HepG2 (cell line): ENCODE data around the gene HLCS. TPM values are rescaled to one million over a fixed set of nuclear protein-coding genes. Genes with fewer than 3 reads are reported as not detected.

Experiments used
- GLI4 ChIP-seq: sonication (generic); formaldehyde crosslinking; IDR thresholded peaks from 2 replicates; pipeline ENCODE4 v1.5.1; 2020; ENCODE audit warnings: missing genetic modification reagents, mild to moderate bottlenecking, moderate library complexity, borderline replicate concordance
- KDM6A ChIP-seq: IDR thresholded peaks from 2 replicates; pipeline ENCODE4 v1.6.1; 2016; ENCODE audit warnings: low read depth
- KLF13 ChIP-seq: sonication (generic); formaldehyde crosslinking; IDR thresholded peaks from 2 replicates; pipeline ENCODE4 v1.4.0; 2020; ENCODE audit warnings: mild to moderate bottlenecking, missing genetic modification reagents
- KMT2A ChIP-seq: sonication (generic); formaldehyde crosslinking; IDR thresholded peaks from 2 replicates; pipeline ENCODE4 v1.4.0; 2020; ENCODE audit warnings: missing genetic modification reagents
- PHF5A ChIP-seq: IDR thresholded peaks from one replicate; pipeline ENCODE4 v1.6.1; 2018; ENCODE audit warnings: low read depth, missing genetic modification reagents; ENCODE audit not compliant: unreplicated experiment
- SIN3B ChIP-seq: fragments of 150-350 bp; IDR thresholded peaks from 2 replicates; pipeline ENCODE4 v1.6.1; 2014; ENCODE audit warnings: low read length
- SMAD3 ChIP-seq: sonication (generic); formaldehyde crosslinking; IDR thresholded peaks from 2 replicates; pipeline ENCODE4 v1.4.0; 2020; ENCODE audit warnings: missing genetic modification reagents
- U2AF1 ChIP-seq: fragments of 200-400 bp; formaldehyde crosslinking; optimal IDR thresholded peaks from 2 replicates; pipeline ENCODE3; 2017; ENCODE audit warnings: mild to moderate bottlenecking, low read depth, low read length
- ZMAT3 ChIP-seq: sonication (generic); formaldehyde crosslinking; conservative IDR thresholded peaks from 2 replicates; pipeline ENCODE4 v1.7.0; 2021; ENCODE audit warnings: missing genetic modification reagents
- ZNF329 ChIP-seq: sonication (generic); formaldehyde crosslinking; IDR thresholded peaks from 2 replicates; pipeline ENCODE4 v1.9.0; 2021; ENCODE audit warnings: low read depth, mild to moderate bottlenecking, missing genetic modification reagents
- ZNF354B ChIP-seq: sonication (generic); formaldehyde crosslinking; IDR thresholded peaks from 2 replicates; pipeline ENCODE4 v1.8.0; 2022; ENCODE audit warnings: mild to moderate bottlenecking, missing genetic modification reagents
- ZNF530 ChIP-seq: sonication (generic); formaldehyde crosslinking; IDR thresholded peaks from 2 replicates; pipeline ENCODE4 v1.5.0; 2020; ENCODE audit warnings: low read depth, mild to moderate bottlenecking, missing genetic modification reagents
- polyA plus RNA-seq, 8 experiments: library from polyadenylated mRNA; depleted of rRNA in 3 of 8; stranded (reverse) in 7 of 8; unstranded in 1 of 8; fragments of >200 nt; fragmentation: Illumina TruSeq in 4 of 8; extraction: Trizol in 4 of 8; gene quantifications; 2 replicates each; pipeline versions ENCODE4 v1.2.1 to v1.2.3, GENCODE V29; 2011 to 2016; ENCODE audit warnings: low read depth in 4 of 8, missing spikeins in 1 of 8, mixed read lengths in 1 of 8; ENCODE audit not compliant: insufficient read depth in 1 of 8
- total RNA-seq, 5 experiments: library from RNA; depleted of rRNA; stranded (reverse); fragments of >200 nt; fragmentation: Illumina TruSeq; extraction: Trizol; gene quantifications; 2 replicates each; pipeline ENCODE4 v1.2.3, GENCODE V29; 2016; ENCODE audit warnings: low read depth in 1 of 5
- TF ChIP-seq, protein P1 (sequence below): sonication (generic); formaldehyde crosslinking; IDR thresholded peaks from 2 replicates; pipeline ENCODE4 v1.4.0; 2020; ENCODE audit warnings: mild to moderate bottlenecking, missing genetic modification reagents, borderline replicate concordance
- TF ChIP-seq, protein P2 (sequence below): sonication (generic); formaldehyde crosslinking; IDR thresholded peaks from 2 replicates; pipeline ENCODE4 v1.5.0; 2020; ENCODE audit warnings: mild to moderate bottlenecking, missing genetic modification reagents
- TF ChIP-seq, protein P3 (sequence below): sonication (generic); formaldehyde crosslinking; IDR thresholded peaks from 2 replicates; pipeline ENCODE4 v1.5.1; 2020; ENCODE audit warnings: mild to moderate bottlenecking, missing genetic modification reagents, moderate library complexity
- TF ChIP-seq, protein P4 (sequence below): sonication (generic); formaldehyde crosslinking; IDR thresholded peaks from 2 replicates; pipeline ENCODE4 v1.4.0; 2020; ENCODE audit warnings: mild to moderate bottlenecking, missing genetic modification reagents
- TF ChIP-seq, protein P5 (sequence below): sonication (generic); formaldehyde crosslinking; IDR thresholded peaks from 2 replicates; pipeline ENCODE4 v1.8.0; 2022; ENCODE audit warnings: low read depth, missing genetic modification reagents

Gene HLCS
- total and polyA plus RNA-seq, 2 of the 13 experiments (the other 11 are each of a cell fraction or from before 2014, with no cell fraction given) = 7.9 to 12.3 TPM

DNA sequence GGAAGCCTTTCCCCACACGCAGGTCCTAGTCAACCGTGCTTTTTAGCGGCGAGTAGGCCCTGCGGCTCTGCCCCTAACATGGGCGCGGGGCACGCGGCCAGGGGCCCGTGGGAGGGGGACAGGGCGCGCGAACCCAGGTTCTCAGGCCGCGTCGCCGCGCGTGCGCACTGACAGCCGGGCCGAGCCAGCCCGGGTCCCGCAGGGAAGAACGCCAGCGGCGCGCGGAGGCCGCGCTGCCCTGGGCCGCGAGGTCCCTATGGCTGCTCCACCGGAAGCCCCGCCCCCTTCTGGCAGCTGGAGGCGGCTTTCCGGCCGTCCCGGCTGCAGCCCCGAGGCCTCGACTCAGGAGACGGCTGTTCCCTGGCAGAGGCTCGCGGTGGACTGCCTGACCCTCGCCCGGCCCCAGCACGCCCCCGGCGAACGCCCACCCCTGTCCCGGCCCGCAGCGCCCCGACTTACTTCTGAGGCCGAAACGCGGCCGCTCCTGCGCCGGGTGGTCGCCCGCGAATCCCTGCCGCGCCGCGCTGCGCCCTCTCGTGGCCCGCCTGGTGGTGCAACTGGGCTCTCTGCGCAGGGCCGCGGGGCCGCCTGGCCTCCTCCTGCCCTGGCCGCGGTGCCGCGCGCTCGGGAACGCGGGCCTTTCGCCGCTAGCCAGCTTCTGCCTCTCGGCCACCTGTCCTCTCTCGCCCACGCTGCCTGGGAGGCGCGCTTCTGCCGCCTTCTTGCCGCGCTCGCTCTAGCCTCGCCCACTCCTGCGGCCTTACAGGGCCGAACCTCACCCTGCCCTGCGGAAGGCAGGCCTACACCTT, 23.4 kb upstream of the HLCS start (continued):
- TF ChIP-seq, protein P1, sequence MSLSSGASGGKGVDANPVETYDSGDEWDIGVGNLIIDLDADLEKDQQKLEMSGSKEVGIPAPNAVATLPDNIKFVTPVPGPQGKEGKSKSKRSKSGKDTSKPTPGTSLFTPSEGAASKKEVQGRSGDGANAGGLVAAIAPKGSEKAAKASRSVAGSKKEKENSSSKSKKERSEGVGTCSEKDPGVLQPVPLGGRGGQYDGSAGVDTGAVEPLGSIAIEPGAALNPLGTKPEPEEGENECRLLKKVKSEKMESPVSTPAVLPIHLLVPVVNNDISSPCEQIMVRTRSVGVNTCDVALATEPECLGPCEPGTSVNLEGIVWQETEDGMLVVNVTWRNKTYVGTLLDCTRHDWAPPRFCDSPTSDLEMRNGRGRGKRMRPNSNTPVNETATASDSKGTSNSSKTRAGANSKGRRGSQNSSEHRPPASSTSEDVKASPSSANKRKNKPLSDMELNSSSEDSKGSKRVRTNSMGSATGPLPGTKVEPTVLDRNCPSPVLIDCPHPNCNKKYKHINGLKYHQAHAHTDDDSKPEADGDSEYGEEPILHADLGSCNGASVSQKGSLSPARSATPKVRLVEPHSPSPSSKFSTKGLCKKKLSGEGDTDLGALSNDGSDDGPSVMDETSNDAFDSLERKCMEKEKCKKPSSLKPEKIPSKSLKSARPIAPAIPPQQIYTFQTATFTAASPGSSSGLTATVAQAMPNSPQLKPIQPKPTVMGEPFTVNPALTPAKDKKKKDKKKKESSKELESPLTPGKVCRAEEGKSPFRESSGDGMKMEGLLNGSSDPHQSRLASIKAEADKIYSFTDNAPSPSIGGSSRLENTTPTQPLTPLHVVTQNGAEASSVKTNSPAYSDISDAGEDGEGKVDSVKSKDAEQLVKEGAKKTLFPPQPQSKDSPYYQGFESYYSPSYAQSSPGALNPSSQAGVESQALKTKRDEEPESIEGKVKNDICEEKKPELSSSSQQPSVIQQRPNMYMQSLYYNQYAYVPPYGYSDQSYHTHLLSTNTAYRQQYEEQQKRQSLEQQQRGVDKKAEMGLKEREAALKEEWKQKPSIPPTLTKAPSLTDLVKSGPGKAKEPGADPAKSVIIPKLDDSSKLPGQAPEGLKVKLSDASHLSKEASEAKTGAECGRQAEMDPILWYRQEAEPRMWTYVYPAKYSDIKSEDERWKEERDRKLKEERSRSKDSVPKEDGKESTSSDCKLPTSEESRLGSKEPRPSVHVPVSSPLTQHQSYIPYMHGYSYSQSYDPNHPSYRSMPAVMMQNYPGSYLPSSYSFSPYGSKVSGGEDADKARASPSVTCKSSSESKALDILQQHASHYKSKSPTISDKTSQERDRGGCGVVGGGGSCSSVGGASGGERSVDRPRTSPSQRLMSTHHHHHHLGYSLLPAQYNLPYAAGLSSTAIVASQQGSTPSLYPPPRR = no peak
- TF ChIP-seq ZMAT3 (CRISPR knock-in tag) (peak; percentile 90), U2AF1 (no peak), ZNF329 (peak; percentile 22; the same call in 1 of the 2 replicates), ZNF354B (CRISPR knock-in tag) (peak; percentile 19; the same call in 1 of the 2 replicates), KMT2A (CRISPR knock-in tag) (peak; percentile 72; the same call in 1 of the 2 replicates), PHF5A (CRISPR knock-in tag) (no peak), ZNF530 (CRISPR knock-in tag) (no peak), KLF13 (CRISPR knock-in tag) (peak; percentile 10; the same call in 1 of the 2 replicates), SMAD3 (CRISPR knock-in tag) (no peak), KDM6A (CRISPR knock-in tag) (no peak), GLI4 (CRISPR knock-in tag) (no peak), SIN3B (no peak)
- TF ChIP-seq, protein P2, sequence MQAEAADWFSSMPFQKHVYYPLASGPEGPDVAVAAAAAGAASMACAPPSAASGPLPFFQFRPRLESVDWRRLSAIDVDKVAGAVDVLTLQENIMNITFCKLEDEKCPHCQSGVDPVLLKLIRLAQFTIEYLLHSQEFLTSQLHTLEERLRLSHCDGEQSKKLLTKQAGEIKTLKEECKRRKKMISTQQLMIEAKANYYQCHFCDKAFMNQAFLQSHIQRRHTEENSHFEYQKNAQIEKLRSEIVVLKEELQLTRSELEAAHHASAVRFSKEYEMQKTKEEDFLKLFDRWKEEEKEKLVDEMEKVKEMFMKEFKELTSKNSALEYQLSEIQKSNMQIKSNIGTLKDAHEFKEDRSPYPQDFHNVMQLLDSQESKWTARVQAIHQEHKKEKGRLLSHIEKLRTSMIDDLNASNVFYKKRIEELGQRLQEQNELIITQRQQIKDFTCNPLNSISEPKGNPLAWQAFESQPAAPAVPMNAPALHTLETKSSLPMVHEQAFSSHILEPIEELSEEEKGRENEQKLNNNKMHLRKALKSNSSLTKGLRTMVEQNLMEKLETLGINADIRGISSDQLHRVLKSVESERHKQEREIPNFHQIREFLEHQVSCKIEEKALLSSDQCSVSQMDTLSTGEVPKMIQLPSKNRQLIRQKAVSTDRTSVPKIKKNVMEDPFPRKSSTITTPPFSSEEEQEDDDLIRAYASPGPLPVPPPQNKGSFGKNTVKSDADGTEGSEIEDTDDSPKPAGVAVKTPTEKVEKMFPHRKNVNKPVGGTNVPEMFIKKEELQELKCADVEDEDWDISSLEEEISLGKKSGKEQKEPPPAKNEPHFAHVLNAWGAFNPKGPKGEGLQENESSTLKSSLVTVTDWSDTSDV (CRISPR knock-in tag) = peak; percentile 28; the same call in 1 of the 2 replicates
- TF ChIP-seq, protein P3, sequence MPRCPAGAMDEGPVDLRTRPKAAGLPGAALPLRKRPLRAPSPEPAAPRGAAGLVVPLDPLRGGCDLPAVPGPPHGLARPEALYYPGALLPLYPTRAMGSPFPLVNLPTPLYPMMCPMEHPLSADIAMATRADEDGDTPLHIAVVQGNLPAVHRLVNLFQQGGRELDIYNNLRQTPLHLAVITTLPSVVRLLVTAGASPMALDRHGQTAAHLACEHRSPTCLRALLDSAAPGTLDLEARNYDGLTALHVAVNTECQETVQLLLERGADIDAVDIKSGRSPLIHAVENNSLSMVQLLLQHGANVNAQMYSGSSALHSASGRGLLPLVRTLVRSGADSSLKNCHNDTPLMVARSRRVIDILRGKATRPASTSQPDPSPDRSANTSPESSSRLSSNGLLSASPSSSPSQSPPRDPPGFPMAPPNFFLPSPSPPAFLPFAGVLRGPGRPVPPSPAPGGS (CRISPR knock-in tag) = peak; percentile 97
- TF ChIP-seq, protein P4, sequence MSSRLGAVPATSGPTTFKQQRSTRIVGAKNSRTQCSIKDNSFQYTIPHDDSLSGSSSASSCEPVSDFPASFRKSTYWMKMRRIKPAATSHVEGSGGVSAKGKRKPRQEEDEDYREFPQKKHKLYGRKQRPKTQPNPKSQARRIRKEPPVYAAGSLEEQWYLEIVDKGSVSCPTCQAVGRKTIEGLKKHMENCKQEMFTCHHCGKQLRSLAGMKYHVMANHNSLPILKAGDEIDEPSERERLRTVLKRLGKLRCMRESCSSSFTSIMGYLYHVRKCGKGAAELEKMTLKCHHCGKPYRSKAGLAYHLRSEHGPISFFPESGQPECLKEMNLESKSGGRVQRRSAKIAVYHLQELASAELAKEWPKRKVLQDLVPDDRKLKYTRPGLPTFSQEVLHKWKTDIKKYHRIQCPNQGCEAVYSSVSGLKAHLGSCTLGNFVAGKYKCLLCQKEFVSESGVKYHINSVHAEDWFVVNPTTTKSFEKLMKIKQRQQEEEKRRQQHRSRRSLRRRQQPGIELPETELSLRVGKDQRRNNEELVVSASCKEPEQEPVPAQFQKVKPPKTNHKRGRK = no peak
- TF ChIP-seq, protein P5, sequence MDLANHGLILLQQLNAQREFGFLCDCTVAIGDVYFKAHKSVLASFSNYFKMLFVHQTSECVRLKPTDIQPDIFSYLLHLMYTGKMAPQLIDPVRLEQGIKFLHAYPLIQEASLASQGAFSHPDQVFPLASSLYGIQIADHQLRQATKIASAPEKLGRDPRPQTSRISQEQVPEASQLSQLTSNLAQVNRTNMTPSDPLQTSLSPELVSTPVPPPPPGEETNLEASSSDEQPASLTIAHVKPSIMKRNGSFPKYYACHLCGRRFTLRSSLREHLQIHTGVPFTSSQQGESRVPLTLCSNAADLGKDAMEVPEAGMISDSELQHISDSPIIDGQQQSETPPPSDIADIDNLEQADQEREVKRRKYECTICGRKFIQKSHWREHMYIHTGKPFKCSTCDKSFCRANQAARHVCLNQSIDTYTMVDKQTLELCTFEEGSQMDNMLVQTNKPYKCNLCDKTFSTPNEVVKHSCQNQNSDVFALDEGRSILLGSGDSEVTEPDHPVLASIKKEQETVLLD (CRISPR knock-in tag) = peak; percentile 20; the same call in 1 of the 2 replicates
